Measurements from ENCODE around the gene MACROD1.
"Not testable (repeated sequence)": the region's sequence is repeated elsewhere in the genome, so short reads cannot be mapped to it uniquely, and the experiment has no call there.

MACROD1 gene

GRCh38 chr11:63986932-63987513, 178.9 kb downstream of the MACROD1 start:
- no peak for DNase-seq

- DNase-seq, result peak; percentile 93
These were observed 179.6 kb downstream of the MACROD1 start, which contains the start of gene OTUB1 for GRCh38 chr11:63986156-63986931. TSS of gene OTUB1 (plus strand) at chr11:63986438. CDS start at chr11:63986457, 19 bp downstream.

GRCh38 chr11:63985812-63986155, 180.1 kb downstream of the MACROD1 start:
- DNase-seq, result no peak

- no peak for DNase-seq
These were observed 186.5 kb downstream of the MACROD1 start for GRCh38 chr11:63979426-63979825.

GRCh38 chr11:63978551-63979239, 187.2 kb downstream of the MACROD1 start:
- DNase-seq, result no peak

GRCh38 chr11:63974259-63975143, 191.4 kb downstream of the MACROD1 start, which contains the start of gene COX8A:
TSS of gene COX8A (plus strand) at chr11:63974620. CDS start at chr11:63974681, 61 bp downstream.
- peak; percentile 99 for DNase-seq

- not testable (repeated sequence) for DNase-seq
These were observed 192.0 kb downstream of the MACROD1 start for GRCh38 chr11:63973912-63974258.

GRCh38 chr11:63970902-63971301, 195.0 kb downstream of the MACROD1 start:
- DNase-seq, result no peak

GRCh38 chr11:63969461-63969860, 196.5 kb downstream of the MACROD1 start:
- no peak for DNase-seq

- DNase-seq, result no peak
These were observed 199.5 kb downstream of the MACROD1 start for GRCh38 chr11:63966444-63966843.

GRCh38 chr11:63963895-63964294, 202.0 kb downstream of the MACROD1 start:
- not testable (repeated sequence) for DNase-seq

- DNase-seq, result peak; percentile 34
These were observed 204.1 kb downstream of the MACROD1 start for GRCh38 chr11:63961608-63962412.

GRCh38 chr11:63958008-63958407, 207.9 kb downstream of the MACROD1 start:
- DNase-seq, result no peak

GRCh38 chr11:63952570-63952969, 213.3 kb downstream of the MACROD1 start:
- no peak for DNase-seq

- no peak for DNase-seq
These were observed 214.0 kb downstream of the MACROD1 start for GRCh38 chr11:63951779-63952536.
